K562 (cell line): Measurements from ENCODE around the gene NELFA. TPM values are rescaled to one million over a fixed set of nuclear protein-coding genes. Genes with fewer than 3 reads are reported as not detected.
A peak's percentile ranks its signal among the peaks of the same experiment; 100 is the strongest.

Source experiments
- BCOR ChIP-seq: fragments of 450-650 bp; IDR thresholded peaks from 2 replicates; pipeline ENCODE4 v1.6.1; 2016
- CHD1 ChIP-seq: fragments of 200-600 bp; sonication (generic); IDR thresholded peaks from one replicate; pipeline ENCODE4 v1.6.1; 2012; ENCODE audit warnings: mild to moderate bottlenecking, moderate library complexity, low read length, inconsistent platforms
- ETV1 ChIP-seq: fragments of 450-650 bp; conservative IDR thresholded peaks from 2 replicates; pipeline ENCODE4 v1.6.1; 2016; ENCODE audit warnings: missing genetic modification characterization, control low read depth, low read depth, missing compliant biosample characterization
- ETV6 ChIP-seq, 3 experiments: fragments of 150-350 bp in 1 of 3; sonication (generic) in 1 of 3; formaldehyde crosslinking in 1 of 3; IDR thresholded peaks; 2 replicates each; pipeline versions ENCODE4 v1.6.1 to v1.8.0; 2014 to 2022; ENCODE audit warnings: borderline replicate concordance in 2 of 3, low read depth in 2 of 3, antibody characterized with exemption in 1 of 3, low read length in 1 of 3, mild to moderate bottlenecking in 1 of 3, missing genetic modification reagents in 1 of 3
- FOXJ2 ChIP-seq: fragments of 200-800 bp; sonication (Bioruptor generic); IDR thresholded peaks from 2 replicates; pipeline ENCODE4 v1.6.1; 2016; ENCODE audit warnings: missing genetic modification characterization, missing compliant biosample characterization
- FOXK2 ChIP-seq, 2 experiments: fragments of 450-650 bp; IDR thresholded peaks in 1 of 2; conservative IDR thresholded peaks in 1 of 2; 2 replicates each; pipeline ENCODE4 v1.6.1; 2016; ENCODE audit warnings: low read depth in 2 of 2, mild to moderate bottlenecking in 1 of 2
- FOXP1 ChIP-seq: sonication (generic); formaldehyde crosslinking; IDR thresholded peaks from 2 replicates; pipeline ENCODE4 v1.8.0; 2022; ENCODE audit warnings: mild to moderate bottlenecking, missing genetic modification reagents
- HLTF ChIP-seq: fragments of 450-650 bp; IDR thresholded peaks from 2 replicates; pipeline ENCODE4 v1.6.1; 2016
- HNRNPH1 ChIP-seq: fragments of 200-400 bp; formaldehyde crosslinking; optimal IDR thresholded peaks from 2 replicates; pipeline ENCODE3; 2017; ENCODE audit warnings: low read depth, mild to moderate bottlenecking, low read length, moderate library complexity
- JUN ChIP-seq, 2 experiments: sonication (generic) in 1 of 2; formaldehyde crosslinking in 1 of 2; IDR thresholded peaks; 2 replicates each; pipeline versions ENCODE4 v1.6.1 to v1.8.0; 2012 to 2022; ENCODE audit warnings: borderline replicate concordance in 2 of 2, mild to moderate bottlenecking in 2 of 2, improper control_type of control experiment in 1 of 2, low read depth in 1 of 2, low read length in 1 of 2, missing genetic modification reagents in 1 of 2
- MEIS2 ChIP-seq: fragments of 450-650 bp; IDR thresholded peaks from 2 replicates; pipeline ENCODE4 v1.6.1; 2014; ENCODE audit warnings: mild to moderate bottlenecking; ENCODE audit not compliant: partially characterized antibody
- PCBP2 ChIP-seq: fragments of 200-400 bp; formaldehyde crosslinking; IDR thresholded peaks from 2 replicates; pipeline ENCODE4 v1.6.1; 2018; ENCODE audit warnings: low read length, low read depth, mild to moderate bottlenecking, moderate library complexity; ENCODE audit not compliant: poor library complexity, severe bottlenecking
- PHF20 ChIP-seq: fragments of 450-650 bp; IDR thresholded peaks from 2 replicates; pipeline ENCODE4 v1.6.1; 2018; ENCODE audit not compliant: partially characterized antibody
- PHTF2 ChIP-seq: fragments of 250-450 bp; sonication (Bioruptor Pico); IDR thresholded peaks from 2 replicates; pipeline ENCODE4 v1.5.0; 2021; ENCODE audit warnings: mild to moderate bottlenecking
- SAFB ChIP-seq: fragments of 200-400 bp; formaldehyde crosslinking; IDR thresholded peaks from 2 replicates; pipeline ENCODE4 v1.6.1; 2017; ENCODE audit warnings: low read depth, low read length, borderline replicate concordance
- SETDB1 ChIP-seq: IDR thresholded peaks from one replicate; pipeline ENCODE4 v1.6.1; 2012; ENCODE audit warnings: low read length, control low read depth, inconsistent platforms
- TARDBP ChIP-seq: fragments of 450-650 bp; IDR thresholded peaks from 2 replicates; pipeline ENCODE4 v1.6.1; 2016
- TCF3 ChIP-seq: sonication (generic); formaldehyde crosslinking; IDR thresholded peaks from 2 replicates; pipeline ENCODE4 v1.4.0; 2020; ENCODE audit warnings: mild to moderate bottlenecking, missing genetic modification reagents
- TGIF2 ChIP-seq: sonication (generic); formaldehyde crosslinking; IDR thresholded peaks from 2 replicates; pipeline ENCODE4 v1.8.1; 2022; ENCODE audit warnings: mild to moderate bottlenecking, missing genetic modification reagents, moderate library complexity
- TOE1 ChIP-seq, 2 experiments: fragments of 450-650 bp in 1 of 2; sonication (generic) in 1 of 2; formaldehyde crosslinking in 1 of 2; IDR thresholded peaks; 2 replicates each; pipeline versions ENCODE4 v1.7.1 to v1.8.0; 2016 to 2022; ENCODE audit warnings: borderline replicate concordance in 2 of 2, mild to moderate bottlenecking in 2 of 2, antibody characterized with exemption in 1 of 2, inconsistent platforms in 1 of 2, low read depth in 1 of 2, missing genetic modification reagents in 1 of 2, moderate library complexity in 1 of 2
- ZC3H11A ChIP-seq: IDR thresholded peaks from 2 replicates; pipeline ENCODE4 v1.6.1; 2012; ENCODE audit warnings: low read depth, low read length, improper control_type of control experiment
- ZNF124 ChIP-seq: sonication (generic); formaldehyde crosslinking; IDR thresholded peaks from 2 replicates; pipeline ENCODE4 v1.8.1; 2022; ENCODE audit warnings: missing genetic modification reagents
- ZNF224 ChIP-seq: sonication (generic); formaldehyde crosslinking; IDR thresholded peaks from 2 replicates; pipeline ENCODE4 v1.8.0; 2022; ENCODE audit warnings: mild to moderate bottlenecking, missing genetic modification reagents
- ZNF232 ChIP-seq: sonication (generic); formaldehyde crosslinking; IDR thresholded peaks from 2 replicates; pipeline ENCODE4 v1.8.0; 2022; ENCODE audit warnings: mild to moderate bottlenecking, missing genetic modification reagents
- ZNF263 ChIP-seq: sonication (generic); formaldehyde crosslinking; IDR thresholded peaks from 2 replicates; pipeline ENCODE4 v1.8.0; 2022; ENCODE audit warnings: mild to moderate bottlenecking, missing genetic modification reagents, borderline replicate concordance
- ZNF586 ChIP-seq: fragments of 450-650 bp; formaldehyde crosslinking; conservative IDR thresholded peaks from 2 replicates; pipeline ENCODE4 v1.4.0; 2020; ENCODE audit warnings: mild to moderate bottlenecking, moderate library complexity
- ZNF830 ChIP-seq: fragments of 250-450 bp; sonication (Bioruptor Pico); IDR thresholded peaks from 2 replicates; pipeline ENCODE4 v1.5.0; 2021; ENCODE audit warnings: mild to moderate bottlenecking
- polyA plus RNA-seq, 8 experiments: library from polyadenylated mRNA; depleted of rRNA in 4 of 8; stranded (reverse) in 5 of 8; unstranded in 3 of 8; fragments of >200 nt; fragmentation: Nextera tagmentation in 2 of 8; fragmentation: Illumina TruSeq in 1 of 8; extraction: Ambion mirVana in 2 of 8; extraction: Trizol in 1 of 8; gene quantifications; 2 replicates each; pipeline versions ENCODE4 v1.2.1 to v1.2.3, GENCODE V29; 2011 to 2014; ENCODE audit warnings: inconsistent platforms in 1 of 8, missing spikeins in 1 of 8
- total RNA-seq, 7 experiments: library from RNA; depleted of rRNA in 6 of 7; stranded (reverse); fragments of >200 nt in 6 of 7; fragmentation: Illumina TruSeq in 2 of 7; extraction: Trizol in 2 of 7; gene quantifications; 2 replicates each; pipeline versions ENCODE4 v1.2.1 to v1.2.3, GENCODE V29; 2011 to 2021; ENCODE audit warnings: low replicate concordance in 1 of 7
- TF ChIP-seq, protein P1 (sequence below): fragments of 250-450 bp; sonication (Bioruptor Pico); IDR thresholded peaks from 2 replicates; pipeline ENCODE4 v1.5.0; 2021
- TF ChIP-seq, protein P2 (sequence below): fragments of 450-650 bp; IDR thresholded peaks from 2 replicates; pipeline ENCODE4 v1.6.1; 2017; ENCODE audit warnings: antibody characterized with exemption

The NELFA gene
- total and polyA plus RNA-seq, 9 of the 15 experiments (the other 6 are each of a cell fraction or from before 2014, with no cell fraction given): 0.76 to 59.6 (median 14.8) TPM

DNA sequence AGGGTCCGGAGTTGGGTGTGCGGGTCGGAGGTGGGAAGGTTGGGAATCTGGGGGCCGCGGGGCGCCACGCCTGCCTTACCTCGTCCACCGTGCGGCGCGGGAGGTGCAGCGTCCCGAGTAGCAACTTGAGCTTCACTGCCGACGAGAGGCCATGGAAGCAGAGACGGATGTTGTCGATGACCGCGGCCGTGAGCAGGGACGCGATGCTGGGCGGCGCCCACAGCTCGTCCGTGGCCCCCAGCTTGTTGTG lies 178 bp downstream of the NELFA start (continued):
- TF ChIP-seq, protein P1, sequence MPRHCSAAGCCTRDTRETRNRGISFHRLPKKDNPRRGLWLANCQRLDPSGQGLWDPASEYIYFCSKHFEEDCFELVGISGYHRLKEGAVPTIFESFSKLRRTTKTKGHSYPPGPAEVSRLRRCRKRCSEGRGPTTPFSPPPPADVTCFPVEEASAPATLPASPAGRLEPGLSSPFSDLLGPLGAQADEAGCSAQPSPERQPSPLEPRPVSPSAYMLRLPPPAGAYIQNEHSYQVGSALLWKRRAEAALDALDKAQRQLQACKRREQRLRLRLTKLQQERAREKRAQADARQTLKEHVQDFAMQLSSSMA (CRISPR knock-in tag): no peak
- no peak for TF ChIP-seq ZNF232 (CRISPR knock-in tag)
- peak; percentile 19 to 57; a peak in 1 of 4 replicates for TF ChIP-seq FOXK2 (conservative IDR thresholded peaks at IDR 0.05 in 1 of 2, IDR thresholded peaks at IDR 0.05 in 1 of 2; ENCODE audit: low read depth in 2 of 2)
- TF ChIP-seq TARDBP: 0 out of 2 replicates have a peak, but pooled peaks have one; percentile 23
- TF ChIP-seq PCBP2: peak; percentile 13
- no peak for TF ChIP-seq ETV1
- TF ChIP-seq HLTF: peak; percentile 42; the same call in 1 of the 2 replicates
- no peak for TF ChIP-seq TGIF2 (CRISPR knock-in tag)
- no peak for TF ChIP-seq ZNF830
- 0 out of 2 replicates have a peak, but pooled peaks have one; percentile 42 for TF ChIP-seq SAFB
- TF ChIP-seq, protein P2, sequence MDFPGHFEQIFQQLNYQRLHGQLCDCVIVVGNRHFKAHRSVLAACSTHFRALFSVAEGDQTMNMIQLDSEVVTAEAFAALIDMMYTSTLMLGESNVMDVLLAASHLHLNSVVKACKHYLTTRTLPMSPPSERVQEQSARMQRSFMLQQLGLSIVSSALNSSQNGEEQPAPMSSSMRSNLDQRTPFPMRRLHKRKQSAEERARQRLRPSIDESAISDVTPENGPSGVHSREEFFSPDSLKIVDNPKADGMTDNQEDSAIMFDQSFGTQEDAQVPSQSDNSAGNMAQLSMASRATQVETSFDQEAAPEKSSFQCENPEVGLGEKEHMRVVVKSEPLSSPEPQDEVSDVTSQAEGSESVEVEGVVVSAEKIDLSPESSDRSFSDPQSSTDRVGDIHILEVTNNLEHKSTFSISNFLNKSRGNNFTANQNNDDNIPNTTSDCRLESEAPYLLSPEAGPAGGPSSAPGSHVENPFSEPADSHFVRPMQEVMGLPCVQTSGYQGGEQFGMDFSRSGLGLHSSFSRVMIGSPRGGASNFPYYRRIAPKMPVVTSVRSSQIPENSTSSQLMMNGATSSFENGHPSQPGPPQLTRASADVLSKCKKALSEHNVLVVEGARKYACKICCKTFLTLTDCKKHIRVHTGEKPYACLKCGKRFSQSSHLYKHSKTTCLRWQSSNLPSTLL: no peak
- peak; percentile 30; the same call in 1 of the 2 replicates for TF ChIP-seq TCF3 (CRISPR knock-in tag)
- no peak for TF ChIP-seq ZNF224 (CRISPR knock-in tag)
- TF ChIP-seq MEIS2: no peak
- no peak for TF ChIP-seq ZNF263 (CRISPR knock-in tag)
- TF ChIP-seq ETV6 (IDR thresholded peaks at IDR 0.05; ENCODE audit: borderline replicate concordance in 1 of 2, low read depth in 2 of 2, low read length in 1 of 2): no peak
- peak; percentile 74; the same call in 1 of the 2 replicates for TF ChIP-seq ETV6 (CRISPR knock-in tag; IDR thresholded peaks at IDR 0.05; ENCODE audit: borderline replicate concordance)
- no peak for TF ChIP-seq HNRNPH1
- 0 out of 2 replicates have a peak, but pooled peaks have one; percentile 14 for TF ChIP-seq TOE1 (IDR thresholded peaks at IDR 0.05; ENCODE audit: borderline replicate concordance)
- TF ChIP-seq TOE1 (CRISPR knock-in tag; IDR thresholded peaks at IDR 0.05; ENCODE audit: borderline replicate concordance, low read depth): no peak
- TF ChIP-seq FOXJ2: 0 out of 2 replicates have a peak, but pooled peaks have one; percentile 2
- TF ChIP-seq BCOR: peak; percentile 32; the same call in 1 of the 2 replicates
- TF ChIP-seq ZC3H11A: no peak
- TF ChIP-seq ZNF124: no peak
- TF ChIP-seq SETDB1: peak; percentile 30
- TF ChIP-seq PHF20: peak; percentile 57
- no peak for TF ChIP-seq JUN (IDR thresholded peaks at IDR 0.05; ENCODE audit: borderline replicate concordance, low read depth, low read length)
- no peak; the same call in 1 of the 2 replicates for TF ChIP-seq JUN (CRISPR knock-in tag; IDR thresholded peaks at IDR 0.05; ENCODE audit: borderline replicate concordance)
- peak; percentile 82 for TF ChIP-seq CHD1
- TF ChIP-seq PHTF2 (CRISPR knock-in tag): no peak
- no peak for TF ChIP-seq ZNF586 (CRISPR knock-in tag)
- TF ChIP-seq FOXP1 (CRISPR knock-in tag): peak; percentile 70
